ENCODE measurements around the gene DGCR6.
"Not testable (repeated sequence)": the region's sequence is repeated elsewhere in the genome, so short reads cannot be mapped to it uniquely, and the experiment has no call there.

DNA sequence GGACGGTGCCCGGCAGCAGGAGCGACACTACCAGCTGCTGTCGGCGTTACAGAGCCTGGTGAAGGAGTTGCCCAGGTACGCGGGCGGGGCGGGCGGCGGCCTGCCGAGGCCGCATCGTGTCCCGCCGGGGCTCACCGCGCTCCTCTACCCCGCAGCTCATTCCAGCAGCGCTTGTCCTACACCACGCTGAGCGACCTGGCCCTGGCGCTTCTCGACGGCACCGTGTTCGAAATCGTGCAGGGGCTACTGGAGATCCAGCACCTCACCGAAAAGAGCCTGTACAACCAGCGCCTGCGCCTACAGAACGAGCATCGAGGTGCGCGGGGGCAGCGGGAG is 258 bp downstream of the DGCR6 start:
- TF ChIP-seq POLR2A, CTCF (IDR thresholded peaks at IDR 0.05): not testable (repeated sequence)
